ENCODE measurements around the gene CDK4. TPM values are rescaled to one million over a fixed set of nuclear protein-coding genes. Genes with fewer than 3 reads are reported as not detected.

The CDK4 gene
- total and polyA plus RNA-seq, 2 of the 13 experiments (the other 11 are each of a cell fraction or from before 2014, with no cell fraction given) = 191 to 209 TPM

- no peak for TF ChIP-seq ZNF142 (CRISPR knock-in tag; IDR thresholded peaks at IDR 0.05)
- no peak for TF ChIP-seq SP2 (CRISPR knock-in tag; IDR thresholded peaks at IDR 0.05)
- TF ChIP-seq ZNF770 (CRISPR knock-in tag; IDR thresholded peaks at IDR 0.05) = no peak
- peak; percentile 47; the same call in 1 of the 2 replicates for TF ChIP-seq ZC3H13 (CRISPR knock-in tag; IDR thresholded peaks at IDR 0.05)
- TF ChIP-seq HDAC1 (CRISPR knock-in tag; IDR thresholded peaks at IDR 0.05) = peak; percentile 39; the same call in 1 of the 2 replicates
- peak; percentile 88; the same call in 1 of the 2 replicates for TF ChIP-seq DZIP1 (CRISPR knock-in tag; IDR thresholded peaks at IDR 0.05)
- TF ChIP-seq ZNF597 (CRISPR knock-in tag; IDR thresholded peaks at IDR 0.05) = no peak
- no peak for TF ChIP-seq FIP1L1 (IDR thresholded peaks at IDR 0.05; ENCODE audit: borderline replicate concordance, insufficient read depth, low read depth, low read length)
- TF ChIP-seq ZSCAN12 (CRISPR knock-in tag; IDR thresholded peaks at IDR 0.05) = 0 out of 2 replicates have a peak, but pooled peaks have one; percentile 72
- TF ChIP-seq ZHX1 (CRISPR knock-in tag; IDR thresholded peaks at IDR 0.05; ENCODE audit: low read depth) = 0 out of 2 replicates have a peak, but pooled peaks have one; percentile 40
- TF ChIP-seq HMG20B (CRISPR knock-in tag; conservative IDR thresholded peaks at IDR 0.05) = 0 out of 2 replicates have a peak, but pooled peaks have one; percentile 28
- peak; percentile 78 for TF ChIP-seq ZNF891 (CRISPR knock-in tag; IDR thresholded peaks at IDR 0.05)
Measured at GRCh38 chr12:57765003-57765697, 13.0 kb upstream of the CDK4 start (continued).
